HepG2 (cell line): ENCODE measurements around the gene FAH. TPM values are rescaled to one million over a fixed set of nuclear protein-coding genes. Genes with fewer than 3 reads are reported as not detected.

Experiments used
- FOXA3 ChIP-seq: IDR thresholded peaks from 2 replicates; pipeline ENCODE4 v1.6.1; 2016; ENCODE audit warnings: missing genetic modification reagents, missing compliant biosample characterization
- HDAC2 ChIP-seq: sonication (generic); formaldehyde crosslinking; IDR thresholded peaks from 2 replicates; pipeline ENCODE4 v1.4.0; 2020; ENCODE audit warnings: missing genetic modification reagents
- HNRNPL ChIP-seq: fragments of 200-400 bp; formaldehyde crosslinking; IDR thresholded peaks from 2 replicates; pipeline ENCODE4 v1.6.1; 2017; ENCODE audit warnings: mild to moderate bottlenecking, low read depth, low read length
- MBD4 ChIP-seq: IDR thresholded peaks from 2 replicates; pipeline ENCODE4 v1.6.1; 2012; ENCODE audit warnings: low read length, inconsistent platforms, borderline replicate concordance
- NR1H2 ChIP-seq: sonication (generic); formaldehyde crosslinking; IDR thresholded peaks from 2 replicates; pipeline ENCODE4 v1.8.1; 2022; ENCODE audit warnings: low read depth, missing genetic modification reagents, borderline replicate concordance
- PHF21A ChIP-seq: sonication (generic); formaldehyde crosslinking; IDR thresholded peaks from 2 replicates; pipeline ENCODE4 v1.5.0; 2020; ENCODE audit warnings: mild to moderate bottlenecking, missing genetic modification reagents
- PRMT3 ChIP-seq: sonication (generic); formaldehyde crosslinking; IDR thresholded peaks from 2 replicates; pipeline ENCODE4 v1.8.1; 2022; ENCODE audit warnings: low read depth, mild to moderate bottlenecking, moderate library complexity, missing genetic modification reagents, borderline replicate concordance
- RARA ChIP-seq: IDR thresholded peaks from 2 replicates; pipeline ENCODE4 v1.6.1; 2016; ENCODE audit warnings: missing genetic modification reagents, missing compliant biosample characterization
- SALL1 ChIP-seq: sonication (generic); formaldehyde crosslinking; IDR thresholded peaks from 2 replicates; pipeline ENCODE4 v1.8.0; 2022; ENCODE audit warnings: mild to moderate bottlenecking, missing genetic modification reagents
- SKI ChIP-seq: fragments of 450-650 bp; IDR thresholded peaks from one replicate; pipeline ENCODE4 v1.6.1; 2018; ENCODE audit warnings: mild to moderate bottlenecking; ENCODE audit not compliant: partially characterized antibody
- SOX5 ChIP-seq: IDR thresholded peaks from 2 replicates; pipeline ENCODE4 v1.6.1; 2016; ENCODE audit warnings: borderline replicate concordance
- TARDBP ChIP-seq: sonication (generic); formaldehyde crosslinking; IDR thresholded peaks from 2 replicates; pipeline ENCODE4 v1.8.0; 2022; ENCODE audit warnings: mild to moderate bottlenecking, missing genetic modification reagents
- TEAD3 ChIP-seq: optimal IDR thresholded peaks from 2 replicates; pipeline ENCODE3; 2016; ENCODE audit warnings: borderline replicate concordance
- ZNF263 ChIP-seq: sonication (generic); formaldehyde crosslinking; IDR thresholded peaks from 2 replicates; pipeline ENCODE4 v1.4.0; 2020; ENCODE audit warnings: missing genetic modification reagents
- ZNF329 ChIP-seq: sonication (generic); formaldehyde crosslinking; IDR thresholded peaks from 2 replicates; pipeline ENCODE4 v1.9.0; 2021; ENCODE audit warnings: low read depth, mild to moderate bottlenecking, missing genetic modification reagents
- ZNF367 ChIP-seq: sonication (generic); formaldehyde crosslinking; IDR thresholded peaks from 2 replicates; pipeline ENCODE4 v1.4.0; 2020; ENCODE audit warnings: missing genetic modification reagents, borderline replicate concordance
- ZNF501 ChIP-seq: sonication (generic); formaldehyde crosslinking; IDR thresholded peaks from 2 replicates; pipeline ENCODE4 v1.5.1; 2020; ENCODE audit warnings: mild to moderate bottlenecking, moderate library complexity, missing genetic modification reagents
- ZNF550 ChIP-seq: sonication (generic); formaldehyde crosslinking; IDR thresholded peaks from 2 replicates; pipeline ENCODE4 v1.4.0; 2020; ENCODE audit warnings: mild to moderate bottlenecking, missing genetic modification reagents, borderline replicate concordance
- ZNF782 ChIP-seq: sonication (generic); formaldehyde crosslinking; IDR thresholded peaks from 2 replicates; pipeline ENCODE4 v1.4.0; 2020; ENCODE audit warnings: missing genetic modification reagents, mild to moderate bottlenecking, borderline replicate concordance
- ZNF790 ChIP-seq: sonication (generic); formaldehyde crosslinking; IDR thresholded peaks from 2 replicates; pipeline ENCODE4 v1.8.0; 2022; ENCODE audit warnings: missing genetic modification reagents, mild to moderate bottlenecking, borderline replicate concordance
- polyA plus RNA-seq, 8 experiments: library from polyadenylated mRNA; depleted of rRNA in 3 of 8; stranded (reverse) in 7 of 8; unstranded in 1 of 8; fragments of >200 nt; fragmentation: Illumina TruSeq in 4 of 8; extraction: Trizol in 4 of 8; gene quantifications; 2 replicates each; pipeline versions ENCODE4 v1.2.1 to v1.2.3, GENCODE V29; 2011 to 2016; ENCODE audit warnings: low read depth in 4 of 8, missing spikeins in 1 of 8, mixed read lengths in 1 of 8; ENCODE audit not compliant: insufficient read depth in 1 of 8
- total RNA-seq, 5 experiments: library from RNA; depleted of rRNA; stranded (reverse); fragments of >200 nt; fragmentation: Illumina TruSeq; extraction: Trizol; gene quantifications; 2 replicates each; pipeline ENCODE4 v1.2.3, GENCODE V29; 2016; ENCODE audit warnings: low read depth in 1 of 5
- TF ChIP-seq, protein P1 (sequence below), 2 experiments: sonication (generic) in 1 of 2; formaldehyde crosslinking in 1 of 2; IDR thresholded peaks; 2 replicates each; pipeline versions ENCODE4 v1.5.1 to v1.6.1; 2011 to 2020; ENCODE audit warnings: borderline replicate concordance in 1 of 2, low read depth in 1 of 2, low read length in 1 of 2, mild to moderate bottlenecking in 1 of 2, missing genetic modification reagents in 1 of 2, moderate library complexity in 1 of 2
- TF ChIP-seq, protein P2 (sequence below): IDR thresholded peaks from 2 replicates; pipeline ENCODE4 v1.4.0; 2020; ENCODE audit warnings: mild to moderate bottlenecking, missing genetic modification reagents
- TF ChIP-seq, protein P3 (sequence below): sonication (generic); formaldehyde crosslinking; IDR thresholded peaks from 2 replicates; pipeline ENCODE4 v1.4.0; 2020; ENCODE audit warnings: missing genetic modification reagents

Gene FAH
- total and polyA plus RNA-seq, 2 of the 13 experiments (the other 11 are each of a cell fraction or from before 2014, with no cell fraction given), result 36.6 to 75.0 TPM

DNA sequence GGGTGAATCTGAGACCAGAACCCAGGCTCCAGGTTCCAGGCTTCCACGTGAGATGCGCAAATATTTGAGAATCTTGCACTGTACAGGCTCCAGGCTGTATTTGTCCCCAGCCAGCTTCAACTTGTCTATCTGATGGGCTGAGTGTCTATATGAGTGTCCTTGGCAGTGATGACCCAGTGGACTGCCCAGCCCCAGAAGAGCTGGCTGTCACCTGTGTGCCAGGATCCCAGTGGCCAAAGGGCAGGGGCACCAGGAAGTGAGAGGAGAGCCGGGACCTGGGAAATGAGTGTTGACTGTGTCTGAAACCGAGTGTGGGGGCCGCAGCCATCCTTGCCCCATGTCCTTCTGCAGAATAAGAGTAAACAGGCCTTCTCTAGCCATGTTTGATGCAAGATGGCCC, 10.4 kb downstream of the FAH start (continued):
- TF ChIP-seq, protein P1, sequence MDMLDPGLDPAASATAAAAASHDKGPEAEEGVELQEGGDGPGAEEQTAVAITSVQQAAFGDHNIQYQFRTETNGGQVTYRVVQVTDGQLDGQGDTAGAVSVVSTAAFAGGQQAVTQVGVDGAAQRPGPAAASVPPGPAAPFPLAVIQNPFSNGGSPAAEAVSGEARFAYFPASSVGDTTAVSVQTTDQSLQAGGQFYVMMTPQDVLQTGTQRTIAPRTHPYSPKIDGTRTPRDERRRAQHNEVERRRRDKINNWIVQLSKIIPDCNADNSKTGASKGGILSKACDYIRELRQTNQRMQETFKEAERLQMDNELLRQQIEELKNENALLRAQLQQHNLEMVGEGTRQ (IDR thresholded peaks at IDR 0.05; ENCODE audit: low read depth, low read length), result no peak
- TF ChIP-seq, protein P1 (CRISPR knock-in tag; IDR thresholded peaks at IDR 0.05; ENCODE audit: borderline replicate concordance), result no peak
- TF ChIP-seq RARA (CRISPR knock-in tag) (peak; percentile 57), FOXA3 (peak; percentile 34; the same call in 1 of the 2 replicates), ZNF550 (no peak), PRMT3 (CRISPR knock-in tag) (no peak), ZNF501 (CRISPR knock-in tag) (0 out of 2 replicates have a peak, but pooled peaks have one; percentile 9), ZNF367 (CRISPR knock-in tag) (no peak), HNRNPL (0 out of 2 replicates have a peak, but pooled peaks have one; percentile 26), PHF21A (CRISPR knock-in tag) (0 out of 2 replicates have a peak, but pooled peaks have one; percentile 21), ZNF782 (CRISPR knock-in tag) (no peak), ZNF790 (CRISPR knock-in tag) (no peak), MBD4 (no peak), NR1H2 (CRISPR knock-in tag) (no peak), HDAC2 (CRISPR knock-in tag) (no peak), ZNF263 (CRISPR knock-in tag) (no peak), SALL1 (CRISPR knock-in tag) (peak; percentile 54), SOX5 (0 out of 2 replicates have a peak, but pooled peaks have one; percentile 7), SKI (peak; percentile 67), ZNF329 (no peak), TARDBP (CRISPR knock-in tag) (no peak), TEAD3 (CRISPR knock-in tag) (peak; percentile 35)
- TF ChIP-seq, protein P2, sequence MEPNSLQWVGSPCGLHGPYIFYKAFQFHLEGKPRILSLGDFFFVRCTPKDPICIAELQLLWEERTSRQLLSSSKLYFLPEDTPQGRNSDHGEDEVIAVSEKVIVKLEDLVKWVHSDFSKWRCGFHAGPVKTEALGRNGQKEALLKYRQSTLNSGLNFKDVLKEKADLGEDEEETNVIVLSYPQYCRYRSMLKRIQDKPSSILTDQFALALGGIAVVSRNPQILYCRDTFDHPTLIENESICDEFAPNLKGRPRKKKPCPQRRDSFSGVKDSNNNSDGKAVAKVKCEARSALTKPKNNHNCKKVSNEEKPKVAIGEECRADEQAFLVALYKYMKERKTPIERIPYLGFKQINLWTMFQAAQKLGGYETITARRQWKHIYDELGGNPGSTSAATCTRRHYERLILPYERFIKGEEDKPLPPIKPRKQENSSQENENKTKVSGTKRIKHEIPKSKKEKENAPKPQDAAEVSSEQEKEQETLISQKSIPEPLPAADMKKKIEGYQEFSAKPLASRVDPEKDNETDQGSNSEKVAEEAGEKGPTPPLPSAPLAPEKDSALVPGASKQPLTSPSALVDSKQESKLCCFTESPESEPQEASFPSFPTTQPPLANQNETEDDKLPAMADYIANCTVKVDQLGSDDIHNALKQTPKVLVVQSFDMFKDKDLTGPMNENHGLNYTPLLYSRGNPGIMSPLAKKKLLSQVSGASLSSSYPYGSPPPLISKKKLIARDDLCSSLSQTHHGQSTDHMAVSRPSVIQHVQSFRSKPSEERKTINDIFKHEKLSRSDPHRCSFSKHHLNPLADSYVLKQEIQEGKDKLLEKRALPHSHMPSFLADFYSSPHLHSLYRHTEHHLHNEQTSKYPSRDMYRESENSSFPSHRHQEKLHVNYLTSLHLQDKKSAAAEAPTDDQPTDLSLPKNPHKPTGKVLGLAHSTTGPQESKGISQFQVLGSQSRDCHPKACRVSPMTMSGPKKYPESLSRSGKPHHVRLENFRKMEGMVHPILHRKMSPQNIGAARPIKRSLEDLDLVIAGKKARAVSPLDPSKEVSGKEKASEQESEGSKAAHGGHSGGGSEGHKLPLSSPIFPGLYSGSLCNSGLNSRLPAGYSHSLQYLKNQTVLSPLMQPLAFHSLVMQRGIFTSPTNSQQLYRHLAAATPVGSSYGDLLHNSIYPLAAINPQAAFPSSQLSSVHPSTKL, result peak; percentile 23; the same call in 1 of the 2 replicates
- TF ChIP-seq, protein P3, sequence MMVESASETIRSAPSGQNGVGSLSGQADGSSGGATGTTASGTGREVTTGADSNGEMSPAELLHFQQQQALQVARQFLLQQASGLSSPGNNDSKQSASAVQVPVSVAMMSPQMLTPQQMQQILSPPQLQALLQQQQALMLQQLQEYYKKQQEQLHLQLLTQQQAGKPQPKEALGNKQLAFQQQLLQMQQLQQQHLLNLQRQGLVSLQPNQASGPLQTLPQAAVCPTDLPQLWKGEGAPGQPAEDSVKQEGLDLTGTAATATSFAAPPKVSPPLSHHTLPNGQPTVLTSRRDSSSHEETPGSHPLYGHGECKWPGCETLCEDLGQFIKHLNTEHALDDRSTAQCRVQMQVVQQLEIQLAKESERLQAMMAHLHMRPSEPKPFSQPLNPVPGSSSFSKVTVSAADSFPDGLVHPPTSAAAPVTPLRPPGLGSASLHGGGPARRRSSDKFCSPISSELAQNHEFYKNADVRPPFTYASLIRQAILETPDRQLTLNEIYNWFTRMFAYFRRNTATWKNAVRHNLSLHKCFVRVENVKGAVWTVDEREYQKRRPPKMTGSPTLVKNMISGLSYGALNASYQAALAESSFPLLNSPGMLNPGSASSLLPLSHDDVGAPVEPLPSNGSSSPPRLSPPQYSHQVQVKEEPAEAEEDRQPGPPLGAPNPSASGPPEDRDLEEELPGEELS, result 0 out of 2 replicates have a peak, but pooled peaks have one; percentile 23
